ENCODE measurements around the gene PEF1. TPM values are rescaled to one million over a fixed set of nuclear protein-coding genes. Genes with fewer than 3 reads are reported as not detected.

Gene PEF1
- total and polyA plus RNA-seq, 2 donors (not counting 3 experiments of a cell fraction or from before 2014, with no cell fraction given) = 73.3 to 161 TPM

DNA sequence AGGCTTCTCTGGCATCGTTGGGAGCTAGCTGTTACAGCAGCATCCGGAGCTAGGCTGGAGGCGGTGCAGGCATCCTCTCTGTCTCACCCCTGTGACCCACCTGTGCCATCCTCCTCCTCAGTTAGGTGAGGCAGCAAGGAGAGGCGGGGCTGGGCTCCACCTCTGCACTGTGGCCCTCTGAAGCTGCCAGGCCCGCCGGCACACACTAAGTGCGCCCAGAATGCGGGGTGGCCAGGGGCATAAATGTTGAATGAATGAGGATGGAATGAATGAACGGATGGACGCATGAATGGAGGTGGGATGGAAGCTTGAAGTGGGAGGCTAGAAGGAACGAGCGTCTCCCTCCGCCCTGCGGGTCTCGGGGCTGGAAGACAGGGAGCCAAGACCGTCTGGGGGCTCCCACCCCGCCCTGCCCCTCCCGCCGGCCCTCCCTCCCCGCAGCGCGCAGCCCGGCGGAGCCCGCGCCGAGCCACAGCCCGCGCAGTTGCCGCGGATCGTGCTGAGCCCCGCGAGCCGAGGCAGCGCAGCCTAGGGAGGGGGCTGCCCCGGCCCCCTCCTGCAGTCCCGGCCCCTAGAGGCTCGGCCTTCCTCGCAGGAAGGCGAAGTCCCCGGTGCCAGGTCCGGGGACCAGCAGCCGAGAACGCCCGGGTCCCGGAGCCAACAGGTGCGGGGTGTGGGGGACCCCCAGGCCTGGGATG, 27.3 kb downstream of the PEF1 start, which contains the start of gene HCRTR1:
TSS of gene HCRTR1 (plus strand) at position 472 of the 698 bp plus-strand sequence. CDS start 1,504 bp downstream, outside the sequence.
- ChIA-PET CTCF (interaction anchor here (0.6 to 3.2 kb wide), 24 partner anchors 9 to 171 kb away, joined by 3 to 73 read pairs (median 4); no protein-coding TSS in a partner anchor), POLR2A (interaction anchor here (0.7 kb wide), 1 partner anchor 106 kb away, joined by 3 read pairs; no protein-coding TSS in a partner anchor)
- Histone ChIP-seq H3K27me3 (ENCODE audit: control insufficient read depth in 2 of 2, insufficient read depth in 2 of 2, low read length in 2 of 2) (peaks cover 0 to 1% of the 10 kb centered on the region in 2 experiments), H4K20me1 (replicated peaks; ENCODE audit: control insufficient read depth, extremely low read depth, insufficient read depth, low read length) (no peaks in the 10 kb centered on the region), H3K9me3 (replicated peaks; ENCODE audit: control insufficient read depth, insufficient read depth, low read length) (no peaks in the 10 kb centered on the region), H3K4me3 (replicated peaks in 1 of 3; ENCODE audit: insufficient read depth in 1 of 3, low read depth in 1 of 3, low read length in 3 of 3) (peak within 1 kb of the TSS; percentile 39 to 58 (median 54)), H3K79me2 (ENCODE audit: control insufficient read depth, insufficient read depth, low read length) (no peaks in the 10 kb centered on the region), H3K36me3 (ENCODE audit: control insufficient read depth in 2 of 2, extremely low read depth in 1 of 2, insufficient read depth in 2 of 2, low read length in 2 of 2) (no peaks in the 10 kb centered on the region), H2AFZ (ENCODE audit: low read depth, low read length) (peak within 1 kb of the TSS; percentile 89), H3K9me1 (replicated peaks; ENCODE audit: control insufficient read depth, extremely low read depth, insufficient read depth, low read length) (no peaks in the 10 kb centered on the region), H3K9ac (replicated peaks; ENCODE audit: extremely low read depth, insufficient read depth, low read length) (peak within 1 kb of the TSS; percentile 26), H3K4me2 (ENCODE audit: insufficient read depth, low read length) (peak within 1 kb of the TSS; percentile 73), H3K27ac (ENCODE audit: insufficient read depth, low read depth, low read length) (no peak within 1 kb of the TSS), H3K4me1 (ENCODE audit: control insufficient read depth, extremely low read depth, insufficient read depth, low read length) (no peaks in the 10 kb centered on the region)
- peak; percentile 31 for TF ChIP-seq EZH2 (IDR thresholded peaks at IDR 0.05; ENCODE audit: borderline replicate concordance, low read depth, low read length, severe bottlenecking)
- no peak for TF ChIP-seq POLR2A (IDR thresholded peaks at IDR 0.05; ENCODE audit: low read depth, low read length)
- dilution Hi-C loops (cut with MboI; ENCODE audit: extremely low pct_ligation_motif_present, low sequenced_read_pairs) (no loop called here), intact Hi-C loops (cut with micrococcal nuclease) (loop anchor here (10.0 kb wide), 1 partner anchor 223 kb away; no protein-coding TSS in a partner anchor)
- DNase-seq (ENCODE audit: low read depth, low spot score) (no peak), FAIRE-seq (no peak)
- BruUV-seq (replicated peaks) = no TSS peak

DNA sequence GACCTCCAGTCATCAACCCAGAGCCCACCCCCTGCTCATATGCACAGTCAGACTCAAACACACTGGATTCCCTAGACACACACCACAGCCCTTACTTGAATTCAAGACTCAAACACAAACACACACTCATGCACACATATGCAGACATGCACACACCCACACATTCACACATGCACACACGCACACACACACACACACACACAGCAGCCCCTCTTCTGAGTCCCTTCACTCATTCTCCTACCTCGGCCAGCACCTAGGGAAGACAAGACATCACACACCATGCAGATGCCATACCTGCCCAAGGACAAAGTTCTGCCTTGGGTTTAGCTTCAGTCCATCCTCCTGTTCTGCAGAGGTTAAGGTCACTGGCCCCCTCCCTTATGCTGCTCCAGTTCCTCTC, 28.7 kb downstream of the PEF1 start:
- no peaks in the 10 kb centered on the region for H4K20me1 ChIP-seq (replicated peaks; ENCODE audit: control insufficient read depth, extremely low read depth, insufficient read depth, low read length)
- ChIA-PET POLR2A (no interaction called here), CTCF (no interaction called here)
- no peak overlapping the region for H2AFZ ChIP-seq (ENCODE audit: low read depth, low read length)
- H3K27ac ChIP-seq (ENCODE audit: insufficient read depth, low read depth, low read length) = no peak overlapping the region
- DNase-seq (ENCODE audit: low read depth, low spot score) (no peak), FAIRE-seq (no peak)
- no peaks in the 10 kb centered on the region for H3K4me1 ChIP-seq (ENCODE audit: control insufficient read depth, extremely low read depth, insufficient read depth, low read length)
- intact Hi-C loops (cut with micrococcal nuclease) = loop anchor here (10.0 kb wide), 1 partner anchor 221 kb away; no protein-coding TSS in a partner anchor
- no peak overlapping the region for H3K9ac ChIP-seq (replicated peaks; ENCODE audit: extremely low read depth, insufficient read depth, low read length)
- dilution Hi-C loops (cut with MboI; ENCODE audit: extremely low pct_ligation_motif_present, low sequenced_read_pairs) = no loop called here
- no peaks in the 10 kb centered on the region for H3K9me1 ChIP-seq (replicated peaks; ENCODE audit: control insufficient read depth, extremely low read depth, insufficient read depth, low read length)
- H3K36me3 ChIP-seq (ENCODE audit: control insufficient read depth in 2 of 2, extremely low read depth in 1 of 2, insufficient read depth in 2 of 2, low read length in 2 of 2) = no peaks in the 10 kb centered on the region
- BruUV-seq (replicated peaks) = no TSS peak
- no peak overlapping the region for H3K4me3 ChIP-seq (replicated peaks in 1 of 3; ENCODE audit: insufficient read depth in 1 of 3, low read depth in 1 of 3, low read length in 3 of 3)
- TF ChIP-seq POLR2AphosphoS5 (IDR thresholded peaks at IDR 0.05; ENCODE audit: insufficient read depth, low read depth, low read length) (no peak), MAX (IDR thresholded peaks at IDR 0.05; ENCODE audit: insufficient read depth, insufficient read length) (no peak), MYC (IDR thresholded peaks at IDR 0.05; ENCODE audit: low read depth, low read length) (no peak), FOS (IDR thresholded peaks at IDR 0.05; ENCODE audit: borderline replicate concordance, insufficient read depth, low read length) (no peak), POLR2A (IDR thresholded peaks at IDR 0.05; ENCODE audit: low read depth, low read length) (no peak), EZH2 (IDR thresholded peaks at IDR 0.05; ENCODE audit: borderline replicate concordance, low read depth, low read length, severe bottlenecking) (no peak), GATA2 (IDR thresholded peaks at IDR 0.05; ENCODE audit: insufficient read depth, insufficient read length, low read depth, low read length) (no peak), JUN (IDR thresholded peaks at IDR 0.05; ENCODE audit: borderline replicate concordance, insufficient read depth, insufficient read length, low read depth) (no peak)
- TF ChIP-seq, protein P1, sequence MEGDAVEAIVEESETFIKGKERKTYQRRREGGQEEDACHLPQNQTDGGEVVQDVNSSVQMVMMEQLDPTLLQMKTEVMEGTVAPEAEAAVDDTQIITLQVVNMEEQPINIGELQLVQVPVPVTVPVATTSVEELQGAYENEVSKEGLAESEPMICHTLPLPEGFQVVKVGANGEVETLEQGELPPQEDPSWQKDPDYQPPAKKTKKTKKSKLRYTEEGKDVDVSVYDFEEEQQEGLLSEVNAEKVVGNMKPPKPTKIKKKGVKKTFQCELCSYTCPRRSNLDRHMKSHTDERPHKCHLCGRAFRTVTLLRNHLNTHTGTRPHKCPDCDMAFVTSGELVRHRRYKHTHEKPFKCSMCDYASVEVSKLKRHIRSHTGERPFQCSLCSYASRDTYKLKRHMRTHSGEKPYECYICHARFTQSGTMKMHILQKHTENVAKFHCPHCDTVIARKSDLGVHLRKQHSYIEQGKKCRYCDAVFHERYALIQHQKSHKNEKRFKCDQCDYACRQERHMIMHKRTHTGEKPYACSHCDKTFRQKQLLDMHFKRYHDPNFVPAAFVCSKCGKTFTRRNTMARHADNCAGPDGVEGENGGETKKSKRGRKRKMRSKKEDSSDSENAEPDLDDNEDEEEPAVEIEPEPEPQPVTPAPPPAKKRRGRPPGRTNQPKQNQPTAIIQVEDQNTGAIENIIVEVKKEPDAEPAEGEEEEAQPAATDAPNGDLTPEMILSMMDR (IDR thresholded peaks at IDR 0.05; ENCODE audit: extremely low read depth in 1 of 2, insufficient read depth in 1 of 2, low read depth in 1 of 2, low read length in 2 of 2) = no peak
- no peaks in the 10 kb centered on the region for H3K79me2 ChIP-seq (ENCODE audit: control insufficient read depth, insufficient read depth, low read length)
- peaks cover 0 to 1% of the 10 kb centered on the region in 2 experiments for H3K27me3 ChIP-seq (ENCODE audit: control insufficient read depth in 2 of 2, insufficient read depth in 2 of 2, low read length in 2 of 2)
- H3K4me2 ChIP-seq (ENCODE audit: insufficient read depth, low read length) = no peak overlapping the region
- H3K9me3 ChIP-seq (replicated peaks; ENCODE audit: control insufficient read depth, insufficient read depth, low read length) = no peaks in the 10 kb centered on the region
